Aorta (tissue), 5 donors: ENCODE results near the gene CCDC136. TPM values are rescaled to one million over a fixed set of nuclear protein-coding genes. Genes with fewer than 3 reads are reported as not detected.

Source experiments
- ATAC-seq: fragments of 200-7000 bp; cut with Tn5 transposase; one replicate; pipeline ENCODE4 v1.9.1; 2022; ENCODE audit warnings: moderate library complexity; ENCODE audit not compliant: low FRiP score
- DNase-seq, 2 donors: peaks; one replicate each; pipeline ENCODE4 v3.0.0-alpha.2; 2020
- H3K27ac ChIP-seq, 2 donors: one replicate each; pipeline ENCODE4 v1.5.1; 2013; ENCODE audit warnings: low read length in 2 of 2, mild to moderate bottlenecking in 2 of 2, moderate library complexity in 2 of 2, control low read depth in 1 of 2, inconsistent platforms in 1 of 2, low read depth in 1 of 2
- H3K27me3 ChIP-seq, 2 donors: one replicate each; pipeline ENCODE4 v1.6.1; 2013; ENCODE audit warnings: control low read depth in 1 of 2, low read length in 1 of 2, mild to moderate bottlenecking in 1 of 2, moderate library complexity in 1 of 2; ENCODE audit not compliant: insufficient read depth in 2 of 2, control insufficient read depth in 1 of 2
- H3K36me3 ChIP-seq, 2 donors: one replicate each; pipeline ENCODE4 v1.6.1; 2013; ENCODE audit warnings: control low read depth in 1 of 2, low read length in 1 of 2, mild to moderate bottlenecking in 1 of 2; ENCODE audit not compliant: insufficient read depth in 2 of 2, control insufficient read depth in 1 of 2
- H3K4me1 ChIP-seq, 2 donors: one replicate each; pipeline ENCODE4 v1.6.1; 2013; ENCODE audit warnings: low read length in 2 of 2, control low read depth in 1 of 2, mild to moderate bottlenecking in 1 of 2, moderate library complexity in 1 of 2; ENCODE audit not compliant: insufficient read depth in 2 of 2, control insufficient read depth in 1 of 2
- H3K4me3 ChIP-seq, 2 donors: one replicate each; pipeline ENCODE4 v1.5.1; 2013; ENCODE audit warnings: low read length in 2 of 2, control low read depth in 1 of 2, mild to moderate bottlenecking in 1 of 2
- H3K9me3 ChIP-seq: one replicate; pipeline ENCODE4 v1.6.1; 2013; ENCODE audit warnings: mild to moderate bottlenecking, low read length; ENCODE audit not compliant: control insufficient read depth
- WGBS, 2 donors: extraction: QIAGEN DNeasy Blood & Tissue Kit; methylation state at CpG; one replicate each; pipeline ENCODE4 v1.1.7; 2013; 5-methylcytosine and 5-hydroxymethylcytosine counted together
- intact Hi-C, 2 donors: fragments of 100-400 bp; cut with DNase I; formaldehyde crosslinking; loops; one replicate each; pipeline versions ENCODE4 v1.14.2 to v1.15.0; 2022
- polyA plus RNA-seq, 2 donors: library from polyadenylated mRNA; stranded (reverse); fragments of 200-250 nt; gene quantifications; one replicate each; pipeline ENCODE4 v1.2.3, GENCODE V29; 2013
- total RNA-seq, 2 donors: library from RNA; stranded (reverse); fragmentation: NEBNext Ultra II Directional; extraction: Animal tissue kit (Norgen Biotek cat#: 25700); gene quantifications; one replicate each; pipeline ENCODE4 v1.2.1, GENCODE V29; 2021
- donor health status: healthy with polysubstance abuse.
- donor health status: Bipolar disorder and iron deficiency.
- donor health status: DM: no; HTN: no; CAD: no.
- donor health status: DM: no; HTN: no; CAD: no.
- donor health status: DM: yes; HTN: yes; CAD: no.

CCDC136 gene
- total and polyA plus RNA-seq, 4 donors = 7.5 to 29.5 (median 13.6) TPM

GRCh38 chr7:128869138-128869943 is 77.6 kb downstream of the CCDC136 start:
- Histone ChIP-seq H3K4me1 (no peaks in the 10 kb centered on the region), H3K27me3 (no peaks in the 10 kb centered on the region), H3K36me3 (no peaks in the 10 kb centered on the region), H3K27ac (no peak overlapping the region), H3K9me3 (no peaks in the 10 kb centered on the region), H3K4me3 (peak overlapping the region; percentile 16 to 45)
- DNase-seq (peak; percentile 55 to 87), ATAC-seq (peak; percentile 72)
- intact Hi-C loops = loop anchor here in 1 of 2 donors (10.0 kb wide), 1 partner anchor 135 kb away; the partner anchor contains the start of gene CALU
- WGBS, 2 donors = 1 to 2% methylated on average over 74 to 86 of the region's 86 CpGs

GRCh38 chr7:128869944-128870285 is 78.1 kb downstream of the CCDC136 start:
- intact Hi-C loops = loop anchor here in 1 of 2 donors (10.0 kb wide), 1 partner anchor 135 kb away; the partner anchor contains the start of gene CALU

GRCh38 chr7:128871050-128871449 is 79.3 kb downstream of the CCDC136 start:
- ATAC-seq = no peak
- H3K4me3 ChIP-seq = no peak overlapping the region
- intact Hi-C loops = no loop called here
- no peaks in the 10 kb centered on the region for H3K4me1 ChIP-seq
- 92 to 96% methylated on average over 5 of the region's 5 CpGs for WGBS, 2 donors
- H3K27me3 ChIP-seq = no peaks in the 10 kb centered on the region
- H3K9me3 ChIP-seq = no peaks in the 10 kb centered on the region
- DNase-seq = no peak
- H3K27ac ChIP-seq = no peak overlapping the region
- H3K36me3 ChIP-seq = no peaks in the 10 kb centered on the region

More at GRCh38 chr7:128869944-128870285, 78.1 kb downstream of the CCDC136 start:
- Histone ChIP-seq H3K27ac (no peak overlapping the region), H3K9me3 (no peaks in the 10 kb centered on the region), H3K27me3 (no peaks in the 10 kb centered on the region), H3K4me3 (peak overlapping the region in 1 of 2 donors; percentile 16), H3K36me3 (no peaks in the 10 kb centered on the region), H3K4me1 (no peaks in the 10 kb centered on the region)
- WGBS, 2 donors = 10 to 12% methylated on average over 26 to 30 of the region's 30 CpGs
- no peak for ATAC-seq
- DNase-seq = peak in 1 of 2 donors; percentile 45

Other genes with a start within 250 kb of the CCDC136 start
- gene GARIN1A, start 119.7 kb upstream of the CCDC136 start, total RNA-seq = 1 to 10 TPM; 6.1 to 7.4 TPM
- gene GARIN1A, start 119.7 kb upstream of the CCDC136 start, polyA plus RNA-seq = 1 to 10 TPM; 1.3 to 1.8 TPM
- 100 to 1,000 TPM; 206 to 267 TPM for gene CALU, start 52.6 kb upstream of the CCDC136 start, total RNA-seq
- 100 to 1,000 TPM; 145 to 164 TPM for gene CALU, start 52.6 kb upstream of the CCDC136 start, polyA plus RNA-seq
- gene OPN1SW, start 16.2 kb upstream of the CCDC136 start, total RNA-seq = not detected
- not detected for gene OPN1SW, start 16.2 kb upstream of the CCDC136 start, polyA plus RNA-seq
- 100 to 1,000 TPM; 135 to 245 TPM for gene FLNC, start 38.4 kb downstream of the CCDC136 start, total RNA-seq
- gene FLNC, start 38.4 kb downstream of the CCDC136 start, polyA plus RNA-seq = 10 to 100 TPM in 1 of 2 donors, 1 to 10 TPM in 1; 7.8 to 18.3 TPM
- gene ATP6V1F, start 70.9 kb downstream of the CCDC136 start, total RNA-seq = 10 to 100 TPM; 83.7 to 84.8 TPM
- gene ATP6V1F, start 70.9 kb downstream of the CCDC136 start, polyA plus RNA-seq = 100 to 1,000 TPM; 120 to 270 TPM
- gene KCP, start 118.7 kb downstream of the CCDC136 start, total RNA-seq = 1 to 10 TPM; 2.1 to 6.1 TPM
- under 1 TPM in 1 of 2 donors, not detected in 1; 0.15 TPM for gene KCP, start 118.7 kb downstream of the CCDC136 start, polyA plus RNA-seq
- 10 to 100 TPM in 1 of 2 donors, 1 to 10 TPM in 1; 9.6 to 15.5 TPM for gene IRF5, start 146.0 kb downstream of the CCDC136 start, total RNA-seq
- gene IRF5, start 146.0 kb downstream of the CCDC136 start, polyA plus RNA-seq = 1 to 10 TPM; 4.0 to 7.8 TPM